Stimulated activated naive CD8-positive, alpha-beta T cell treated with anti-CD3 and anti-CD28 coated beads, Interleukin-15, amount 100 ng/mL, for 72 hours (primary cell): ENCODE data around the gene GDPD3.

Experiments used
- ATAC-seq: fragments of 150-1000 bp; cut with Tn5 transposase; 2 replicates; pipeline ENCODE4 v1.10.0; 2021; ENCODE audit warnings: mild to moderate bottlenecking, moderate library complexity
- DNase-seq, 2 donors: peaks; one replicate each; pipeline ENCODE4 v3.0.0; 2021 to 2022
- H3K27ac Mint-ChIP-seq, 2 donors: one replicate each; pipeline ENCODE4 v1.8.0; 2022; ENCODE audit warnings: mild to moderate bottlenecking in 2 of 2, mixed read lengths in 2 of 2, moderate library complexity in 2 of 2
- H3K27me3 Mint-ChIP-seq: one replicate; pipeline ENCODE4 v1.8.0; 2022; ENCODE audit warnings: mixed read lengths
- H3K4me1 Mint-ChIP-seq: one replicate; pipeline ENCODE4 v1.8.0; 2022; ENCODE audit warnings: mild to moderate bottlenecking, mixed read lengths
- H3K4me3 Mint-ChIP-seq, 2 donors: one replicate each; pipeline ENCODE4 v1.8.0; 2022; ENCODE audit warnings: mild to moderate bottlenecking in 2 of 2, mixed read lengths in 2 of 2, moderate library complexity in 1 of 2
- H3K9me3 Mint-ChIP-seq, 2 donors: one replicate each; pipeline ENCODE4 v1.8.0; 2022; ENCODE audit warnings: mixed read lengths in 2 of 2

GDPD3 gene, protein sequence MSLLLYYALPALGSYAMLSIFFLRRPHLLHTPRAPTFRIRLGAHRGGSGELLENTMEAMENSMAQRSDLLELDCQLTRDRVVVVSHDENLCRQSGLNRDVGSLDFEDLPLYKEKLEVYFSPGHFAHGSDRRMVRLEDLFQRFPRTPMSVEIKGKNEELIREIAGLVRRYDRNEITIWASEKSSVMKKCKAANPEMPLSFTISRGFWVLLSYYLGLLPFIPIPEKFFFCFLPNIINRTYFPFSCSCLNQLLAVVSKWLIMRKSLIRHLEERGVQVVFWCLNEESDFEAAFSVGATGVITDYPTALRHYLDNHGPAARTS

DNA sequence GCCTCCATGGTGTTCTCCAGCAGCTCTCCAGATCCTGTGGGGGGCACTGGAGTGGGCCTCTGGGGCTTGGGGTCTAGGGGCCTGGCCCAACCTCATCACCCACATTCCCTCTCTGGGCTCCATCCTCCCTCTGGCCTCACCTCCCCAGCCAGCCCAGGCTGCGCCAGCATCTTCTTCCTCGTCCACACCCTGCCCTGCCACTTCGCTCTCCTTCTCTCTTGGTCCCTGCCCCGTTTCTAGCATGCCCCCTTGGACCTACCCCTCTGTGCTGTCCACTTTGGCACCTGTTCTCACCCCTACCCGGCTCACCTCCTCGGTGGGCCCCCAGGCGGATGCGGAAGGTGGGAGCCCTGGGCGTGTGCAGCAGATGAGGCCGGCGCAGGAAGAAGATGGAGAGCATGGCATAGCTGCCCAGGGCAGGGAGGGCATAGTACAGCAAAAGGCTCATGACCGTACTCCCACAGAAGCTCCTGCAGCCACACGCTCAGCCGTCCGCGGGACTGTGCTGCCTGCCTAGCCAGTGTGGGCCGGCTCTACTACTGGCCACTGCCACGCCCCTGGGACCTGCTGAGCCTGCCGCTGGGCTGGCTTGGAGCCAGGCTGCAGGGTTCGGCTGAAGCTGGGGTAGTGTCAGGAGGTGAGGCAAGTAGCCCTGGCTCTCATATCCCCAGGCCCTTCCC, at the start of gene GDPD3:
Gene GDPD3 (minus strand): TSS at position 507 of the 680 bp plus-strand sequence. CDS start 59 bp downstream, at position 448.
- DNase-seq = no peak
- H3K4me3 Mint-ChIP-seq = no peak within 1 kb of the TSS
- H3K27ac Mint-ChIP-seq = no peak within 1 kb of the TSS

DNA sequence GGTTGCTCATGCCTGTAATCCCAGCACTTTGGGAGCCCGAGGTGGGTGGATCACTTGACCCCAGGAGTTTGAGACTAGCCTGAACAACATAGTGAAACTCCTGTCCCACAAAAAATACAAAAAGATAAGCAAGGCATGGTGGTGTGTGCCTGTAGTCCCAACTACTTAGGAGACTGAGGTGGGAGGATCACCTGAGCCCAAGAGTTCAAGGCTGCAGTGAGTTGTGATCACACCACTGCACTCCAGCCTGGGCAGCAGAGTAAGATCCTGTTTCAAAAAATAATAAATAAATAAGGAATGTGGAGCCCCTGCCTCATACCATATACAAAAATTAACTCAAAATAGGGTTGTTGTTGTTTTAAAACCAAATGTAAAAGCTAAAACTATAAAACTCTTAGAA, 43.9 kb upstream of the GDPD3 start:
- Mint-ChIP-seq H3K9me3 (no peaks in the 10 kb centered on the region), H3K4me1 (no peaks in the 10 kb centered on the region), H3K27me3 (no peaks in the 10 kb centered on the region), H3K4me3 (no peak overlapping the region), H3K27ac (no peak overlapping the region)
- DNase-seq (no peak), ATAC-seq (no peak)

More for the DNA sequence above, at the start of gene GDPD3:
- peak; percentile 25 for ATAC-seq
- H3K9me3 Mint-ChIP-seq = no peaks in the 10 kb centered on the region
- H3K27me3 Mint-ChIP-seq = no peaks in the 10 kb centered on the region
- peaks cover 27% of the 10 kb centered on the region for H3K4me1 Mint-ChIP-seq

DNA sequence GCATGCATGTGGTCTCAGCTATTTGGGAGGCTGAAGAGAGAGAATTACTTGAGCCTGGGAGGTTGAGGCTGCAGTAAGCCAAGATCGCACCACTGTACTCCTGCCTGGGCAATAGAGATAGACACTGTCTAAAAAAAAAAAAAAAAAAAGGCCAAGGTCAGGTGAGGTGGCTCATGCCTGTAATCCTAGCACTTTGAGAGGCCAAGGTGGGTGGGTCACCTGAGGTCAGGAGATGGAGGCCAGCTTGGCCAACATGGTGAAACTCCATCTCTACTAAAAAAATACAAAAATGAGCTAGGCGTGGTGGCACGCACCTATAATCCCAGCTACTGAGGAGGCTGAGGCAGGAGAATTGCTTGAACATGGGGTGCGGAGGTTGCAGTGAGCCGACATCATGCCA, 41.9 kb upstream of the GDPD3 start:
- ATAC-seq (no peak), DNase-seq (no peak)
- no peak overlapping the region for H3K4me3 Mint-ChIP-seq
- H3K27ac Mint-ChIP-seq = peak overlapping the region in 1 of 2 donors; percentile 27
- no peaks in the 10 kb centered on the region for H3K9me3 Mint-ChIP-seq
- H3K27me3 Mint-ChIP-seq = no peaks in the 10 kb centered on the region
- no peaks in the 10 kb centered on the region for H3K4me1 Mint-ChIP-seq

DNA sequence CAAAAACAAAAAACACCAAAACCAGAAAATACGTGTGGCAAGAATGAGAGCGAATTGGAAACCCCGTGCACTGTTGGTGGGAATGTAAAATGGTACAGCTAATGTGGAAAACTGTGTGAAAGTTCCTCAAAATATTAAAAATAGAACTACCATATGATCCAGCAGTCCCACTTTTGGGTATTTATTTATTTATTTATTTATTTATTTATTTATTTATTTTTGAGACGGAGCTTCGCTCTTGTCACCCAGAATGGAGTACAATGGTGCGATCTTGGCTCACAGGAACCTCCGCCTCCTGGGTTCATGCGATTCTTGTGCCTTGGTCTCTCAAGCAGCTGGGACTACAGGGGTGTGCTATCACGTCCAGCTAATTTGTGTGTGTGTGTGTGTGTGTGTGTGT, 39.2 kb upstream of the GDPD3 start:
- no peak overlapping the region for H3K4me3 Mint-ChIP-seq
- DNase-seq = no peak
- H3K4me1 Mint-ChIP-seq = no peaks in the 10 kb centered on the region
- H3K27ac Mint-ChIP-seq = peak overlapping the region in 1 of 2 donors; percentile 66
- H3K27me3 Mint-ChIP-seq = no peaks in the 10 kb centered on the region
- ATAC-seq = no peak
- H3K9me3 Mint-ChIP-seq = peaks cover 5 to 8% of the 10 kb centered on the region in 2 donors

DNA sequence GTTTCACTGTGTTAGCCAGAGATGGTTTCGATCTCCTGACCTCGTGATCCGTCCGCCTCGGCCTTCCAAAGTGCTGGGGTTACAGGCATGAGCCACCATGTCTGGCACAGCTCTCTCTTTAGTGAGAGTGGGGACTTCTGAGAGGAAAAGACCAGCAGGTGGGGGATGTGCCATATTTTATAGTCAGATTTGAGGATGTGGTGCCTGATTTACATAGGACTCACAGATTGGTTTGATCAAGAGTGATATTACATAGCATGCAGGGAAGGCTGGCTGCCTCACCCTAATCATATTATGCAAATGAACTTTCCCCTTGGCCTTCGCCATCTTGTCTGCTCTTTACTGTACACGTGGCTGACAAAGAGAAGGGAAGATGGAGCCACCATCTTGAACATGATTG, 37.8 kb upstream of the GDPD3 start:
- no peak for ATAC-seq
- no peaks in the 10 kb centered on the region for H3K27me3 Mint-ChIP-seq
- H3K27ac Mint-ChIP-seq = no peak overlapping the region
- peaks cover 5 to 8% of the 10 kb centered on the region in 2 donors for H3K9me3 Mint-ChIP-seq
- no peak for DNase-seq
- no peak overlapping the region for H3K4me3 Mint-ChIP-seq
- H3K4me1 Mint-ChIP-seq = no peaks in the 10 kb centered on the region

DNA sequence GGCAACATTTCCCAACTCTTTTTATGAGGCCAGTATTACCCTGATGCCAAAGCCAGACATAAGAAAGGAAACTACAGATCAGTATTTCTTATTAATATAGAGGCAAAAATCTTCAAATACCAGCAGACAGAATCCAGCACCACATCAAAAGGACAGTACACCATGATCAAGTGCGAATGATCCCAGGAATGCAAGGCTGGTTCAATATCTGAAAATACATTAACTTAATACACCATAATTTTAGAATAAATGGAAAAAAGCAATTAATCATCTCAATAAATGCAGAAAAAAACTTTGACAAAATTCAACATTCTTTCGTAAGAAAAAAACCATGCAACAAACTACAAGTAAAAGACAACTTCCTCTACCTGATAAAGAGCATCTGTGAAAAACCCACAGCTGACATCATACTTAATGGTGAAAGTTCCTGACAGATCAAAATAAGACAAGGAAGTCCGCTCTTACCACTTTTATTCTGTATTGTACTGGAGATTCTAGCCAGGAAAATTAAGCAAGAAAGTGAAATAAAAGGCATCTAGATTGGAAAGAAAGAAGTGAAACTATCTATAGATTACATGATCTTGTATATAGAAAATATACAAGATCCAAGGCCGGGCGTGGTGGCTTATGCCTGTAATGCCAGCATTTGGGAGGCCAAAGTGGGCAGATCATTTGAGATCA, 36.1 kb upstream of the GDPD3 start:
- no peak for DNase-seq
- H3K27ac Mint-ChIP-seq = no peak overlapping the region
- no peak overlapping the region for H3K4me3 Mint-ChIP-seq
- peaks cover 5 to 8% of the 10 kb centered on the region in 2 donors for H3K9me3 Mint-ChIP-seq
- no peaks in the 10 kb centered on the region for H3K27me3 Mint-ChIP-seq
- no peak for ATAC-seq
- no peaks in the 10 kb centered on the region for H3K4me1 Mint-ChIP-seq

DNA sequence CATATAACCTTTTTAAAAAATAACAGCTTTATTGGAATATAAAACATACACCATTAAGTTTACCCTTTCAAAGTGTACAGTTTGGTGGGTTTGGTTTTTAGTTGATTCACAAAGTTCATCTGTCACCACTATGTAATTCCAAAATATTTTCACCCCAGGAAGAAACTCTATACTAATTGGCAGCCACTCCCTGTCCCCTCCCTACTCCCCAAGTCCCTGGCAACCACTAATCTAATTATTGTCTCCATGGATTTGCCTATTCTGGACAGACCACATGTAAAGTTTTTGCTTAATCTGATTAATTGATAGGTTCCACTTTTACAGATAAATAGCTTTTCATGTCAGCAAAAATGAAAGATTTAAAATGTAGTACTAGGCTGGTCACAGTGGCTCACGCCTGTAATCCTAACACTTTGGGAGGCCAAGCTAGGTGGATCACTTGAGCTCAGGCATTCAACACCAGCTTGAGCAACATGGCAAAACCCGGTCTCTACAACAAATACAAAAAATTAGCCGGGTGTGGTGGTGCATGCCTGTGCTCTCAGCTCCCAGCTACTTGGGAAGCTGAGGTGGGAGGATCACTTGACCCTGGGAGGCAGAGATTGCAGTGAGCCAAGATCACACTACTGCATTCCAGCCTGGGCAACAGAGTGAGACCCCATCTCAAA, 34.6 kb upstream of the GDPD3 start:
- DNase-seq = no peak
- Mint-ChIP-seq H3K27me3 (no peaks in the 10 kb centered on the region), H3K27ac (no peak overlapping the region), H3K4me3 (no peak overlapping the region), H3K9me3 (peaks cover 5 to 8% of the 10 kb centered on the region in 2 donors), H3K4me1 (peaks cover 8% of the 10 kb centered on the region)
- no peak for ATAC-seq

DNA sequence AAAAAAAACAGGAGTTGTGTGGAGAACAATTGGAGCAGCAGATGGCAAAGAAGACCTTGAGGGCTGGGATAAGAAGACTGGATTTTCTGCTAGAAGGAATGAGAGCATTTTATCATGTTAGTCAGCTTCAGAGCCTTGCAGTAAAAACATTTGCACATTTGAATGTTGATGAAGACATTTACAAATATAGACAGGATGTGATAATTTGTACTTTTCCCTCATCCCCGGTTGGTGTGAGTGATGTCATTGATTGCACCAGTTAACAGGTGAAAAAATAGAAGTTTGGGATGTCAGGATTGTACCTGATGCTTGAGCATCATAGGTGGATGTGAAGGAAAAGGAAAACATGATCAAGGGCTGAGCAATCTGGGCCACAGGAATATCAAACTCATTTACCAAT, 32.3 kb upstream of the GDPD3 start:
- ATAC-seq (no peak), DNase-seq (no peak)
- Mint-ChIP-seq H3K27ac (no peak overlapping the region), H3K27me3 (no peaks in the 10 kb centered on the region), H3K9me3 (peaks cover 5 to 8% of the 10 kb centered on the region in 2 donors), H3K4me3 (no peak overlapping the region), H3K4me1 (peaks cover 19% of the 10 kb centered on the region)

DNA sequence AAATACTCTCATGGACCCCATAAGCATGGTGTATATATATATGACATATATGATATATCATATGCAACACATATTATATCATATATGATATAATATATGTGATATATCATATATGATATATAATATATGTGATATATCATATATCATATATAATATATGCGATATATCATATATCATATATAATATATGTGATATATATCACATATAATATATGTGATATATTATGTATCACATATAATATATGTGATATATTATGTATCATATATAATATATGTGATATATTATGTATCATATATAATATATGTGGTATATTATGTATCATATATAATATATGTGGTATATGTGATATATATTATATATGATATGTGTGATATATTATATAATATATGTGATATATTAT, 31.6 kb upstream of the GDPD3 start:
- Mint-ChIP-seq H3K4me3 (no peak overlapping the region), H3K27ac (no peak overlapping the region), H3K27me3 (no peaks in the 10 kb centered on the region), H3K4me1 (peaks cover 24% of the 10 kb centered on the region), H3K9me3 (peaks cover 5 to 7% of the 10 kb centered on the region in 2 donors)
- no peak for DNase-seq
- ATAC-seq = no peak

DNA sequence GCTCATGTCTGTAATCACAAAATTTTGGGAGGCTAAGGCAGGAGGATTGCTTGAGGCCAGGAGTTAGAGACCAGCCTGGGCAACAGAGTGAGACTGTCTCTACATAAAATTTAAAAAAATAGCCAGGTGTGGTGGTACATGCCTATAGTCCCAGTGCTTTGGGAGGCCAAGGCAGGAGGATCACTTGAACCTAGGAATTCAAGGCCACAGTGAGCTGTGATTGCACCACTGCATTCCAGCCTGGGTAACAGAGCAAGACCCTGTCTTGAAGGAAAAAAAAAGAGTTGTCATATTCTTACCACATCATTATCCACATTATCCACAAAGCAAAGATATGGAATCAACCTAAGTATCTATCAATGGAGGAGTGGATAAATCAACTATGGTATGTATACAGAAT, 30.7 kb upstream of the GDPD3 start:
- Mint-ChIP-seq H3K4me3 (no peak overlapping the region), H3K27me3 (no peaks in the 10 kb centered on the region), H3K9me3 (no peaks in the 10 kb centered on the region), H3K4me1 (peaks cover 33% of the 10 kb centered on the region), H3K27ac (no peak overlapping the region)
- DNase-seq (no peak), ATAC-seq (no peak)

DNA sequence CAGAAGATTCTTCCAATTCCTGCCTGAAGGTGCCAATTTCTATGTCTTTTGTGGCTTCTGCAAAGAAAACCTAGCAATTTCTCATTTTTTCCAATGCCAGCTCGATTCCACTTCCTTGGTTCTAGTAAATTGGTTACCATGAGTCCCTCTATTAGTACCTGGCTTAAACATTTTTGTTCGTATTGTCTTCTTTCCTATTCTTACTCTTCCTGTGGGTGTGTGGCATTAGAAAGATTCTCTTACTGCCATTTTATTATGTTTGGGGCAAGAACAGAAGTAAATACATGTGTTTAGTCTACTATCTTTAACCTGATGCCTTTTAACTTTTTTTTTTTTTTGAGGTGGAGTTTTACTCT, 30.0 kb upstream of the GDPD3 start:
- Mint-ChIP-seq H3K27me3 (no peaks in the 10 kb centered on the region), H3K9me3 (no peaks in the 10 kb centered on the region), H3K4me1 (peaks cover 35% of the 10 kb centered on the region), H3K4me3 (peak overlapping the region; percentile 36 to 41), H3K27ac (peak overlapping the region in 1 of 2 donors; percentile 28)
- peak; percentile 42 for ATAC-seq
- no peak for DNase-seq

DNA sequence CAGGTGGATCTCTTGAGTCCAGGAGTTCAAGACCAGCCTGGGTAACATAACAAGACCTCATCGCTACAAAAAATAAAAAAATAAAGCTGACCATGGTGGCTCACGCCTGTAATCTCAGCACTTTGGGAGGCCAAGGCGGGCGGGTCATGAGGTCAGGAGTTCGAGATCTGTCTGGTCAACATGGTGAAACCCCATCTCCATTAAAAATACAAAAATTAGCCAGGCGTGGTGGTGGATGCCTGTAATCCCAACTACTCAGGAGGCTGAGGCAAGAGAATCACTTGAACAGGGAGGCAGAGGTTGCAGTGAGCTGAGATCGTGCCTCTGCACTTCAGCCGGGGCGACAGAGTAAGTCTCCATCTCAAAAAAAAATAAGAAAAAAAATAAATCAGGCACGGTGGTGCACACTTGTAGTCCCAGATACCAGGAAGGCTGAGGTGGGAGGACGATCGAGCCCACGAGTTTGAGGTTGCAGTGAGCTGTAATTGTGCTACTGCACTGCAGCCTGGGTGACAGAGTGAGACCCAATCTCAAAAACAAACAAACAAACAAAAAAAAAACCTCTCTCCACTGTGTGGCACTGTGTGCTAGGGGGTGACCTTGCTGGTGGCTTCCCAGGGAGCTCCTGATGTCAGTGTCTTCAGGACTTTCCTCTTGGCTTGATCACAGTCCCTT, 29.5 kb upstream of the GDPD3 start:
- Mint-ChIP-seq H3K27me3 (no peaks in the 10 kb centered on the region), H3K9me3 (no peaks in the 10 kb centered on the region), H3K4me1 (peaks cover 35% of the 10 kb centered on the region), H3K4me3 (peak overlapping the region; percentile 36 to 41), H3K27ac (peak overlapping the region in 1 of 2 donors; percentile 63)
- peak in 1 of 2 donors; percentile 24 for DNase-seq
- ATAC-seq = peak; percentile 92

DNA sequence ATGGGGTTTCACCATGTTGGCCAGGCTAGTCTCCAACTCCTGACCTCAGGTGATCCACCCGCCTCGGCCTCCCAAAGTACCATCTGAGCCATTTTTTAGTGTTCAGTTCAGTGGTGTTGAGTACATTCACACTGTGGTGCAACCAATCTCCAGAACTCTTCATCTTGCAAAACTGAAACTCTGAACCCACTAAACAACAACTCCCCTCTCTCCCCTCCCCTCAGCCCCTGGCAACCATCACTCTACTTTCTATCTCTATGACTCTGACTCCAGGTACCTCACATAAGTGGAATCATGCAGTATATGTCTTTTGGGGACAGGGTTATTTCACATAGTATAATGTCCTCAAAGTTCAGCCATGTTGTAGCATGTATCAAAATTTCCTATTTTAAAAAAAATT, 28.4 kb upstream of the GDPD3 start:
- Mint-ChIP-seq H3K4me1 (peaks cover 35% of the 10 kb centered on the region), H3K9me3 (no peaks in the 10 kb centered on the region), H3K4me3 (no peak overlapping the region), H3K27ac (peak overlapping the region in 1 of 2 donors; percentile 31), H3K27me3 (no peaks in the 10 kb centered on the region)
- ATAC-seq (peak; percentile 76), DNase-seq (no peak)

DNA sequence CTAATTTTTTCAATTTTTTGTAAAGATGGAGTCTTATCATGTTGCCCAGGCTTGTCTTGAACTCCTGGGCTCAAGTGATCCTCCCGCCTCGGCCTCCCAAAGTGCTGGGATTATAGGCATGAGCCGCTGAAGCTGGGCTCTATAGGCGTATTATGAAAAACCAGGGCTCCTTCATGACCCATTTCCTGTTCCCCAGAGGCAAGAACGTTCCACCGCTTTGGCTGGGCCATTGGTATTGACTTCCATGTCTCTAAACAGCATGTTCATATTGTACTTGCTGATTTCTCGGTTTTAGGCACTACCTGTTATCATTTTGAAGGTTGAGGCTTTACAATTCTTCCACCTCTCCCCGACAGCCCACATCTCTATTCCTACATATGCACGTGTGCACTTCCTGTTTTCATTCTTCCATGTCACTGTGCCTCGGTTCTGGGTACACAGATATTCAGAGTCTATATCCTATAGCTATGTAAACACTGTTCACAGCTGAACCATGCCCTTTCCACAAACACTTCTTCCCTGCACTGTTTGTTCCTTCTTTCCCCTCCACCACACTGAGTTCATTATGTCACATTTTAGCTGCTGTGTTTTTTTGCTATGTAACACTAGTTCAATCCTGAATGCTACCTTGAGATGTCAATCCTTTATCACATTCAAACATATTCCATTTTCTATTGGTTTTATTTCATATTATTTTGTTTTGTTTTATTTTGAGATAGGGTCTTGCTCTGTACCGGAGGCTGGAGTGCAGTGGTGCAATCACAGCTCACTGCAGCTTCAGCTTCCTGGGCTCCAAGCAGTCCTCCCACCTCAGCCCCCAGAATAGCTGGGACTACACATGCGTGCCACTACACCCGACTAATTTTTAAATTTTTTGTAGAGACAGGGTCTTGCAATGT, 26.5 kb upstream of the GDPD3 start:
- no peak for DNase-seq

More for the DNA sequence above, 26.5 kb upstream of the GDPD3 start:
- H3K9me3 Mint-ChIP-seq = no peaks in the 10 kb centered on the region
- peaks cover 35% of the 10 kb centered on the region for H3K4me1 Mint-ChIP-seq
- H3K4me3 Mint-ChIP-seq = peak overlapping the region; percentile 14 to 21
- no peak for ATAC-seq
- H3K27me3 Mint-ChIP-seq = no peaks in the 10 kb centered on the region
- H3K27ac Mint-ChIP-seq = peak overlapping the region; percentile 64 to 81
